Endothelial cell of umbilical vein (primary cell): ENCODE data around the gene RGPD8.

ENCODE experiments used
- CTCF ChIP-seq, 2 donors: IDR thresholded peaks; 1 replicate in 1 of 2; 2 replicates in 1 of 2; pipeline ENCODE4 v1.5.1; 2011; ENCODE audit warnings: low read length in 2 of 2, mild to moderate bottlenecking in 2 of 2, moderate library complexity in 2 of 2, control low read depth in 1 of 2, inconsistent platforms in 1 of 2, low read depth in 1 of 2; ENCODE audit not compliant: insufficient read depth in 1 of 2; ENCODE audit errors: extremely low read depth in 1 of 2
- EZH2 ChIP-seq: IDR thresholded peaks from 2 replicates; pipeline ENCODE4 v1.6.1; 2012; ENCODE audit warnings: borderline replicate concordance, low read depth, mild to moderate bottlenecking, moderate library complexity, low read length, inconsistent platforms; ENCODE audit not compliant: severe bottlenecking
- FOS ChIP-seq: IDR thresholded peaks from 2 replicates; pipeline ENCODE4 v1.6.1; 2011; ENCODE audit warnings: mild to moderate bottlenecking, low read length, moderate library complexity, borderline replicate concordance; ENCODE audit not compliant: insufficient read depth
- JUN ChIP-seq: IDR thresholded peaks from 2 replicates; pipeline ENCODE4 v1.6.1; 2011; ENCODE audit warnings: borderline replicate concordance, low read depth; ENCODE audit not compliant: insufficient read length, insufficient read depth
- MAX ChIP-seq: IDR thresholded peaks from 2 replicates; pipeline ENCODE4 v1.6.1; 2011; ENCODE audit not compliant: insufficient read depth, insufficient read length
- MYC ChIP-seq: IDR thresholded peaks from one replicate; pipeline ENCODE4 v1.6.1; 2011; ENCODE audit warnings: mild to moderate bottlenecking, low read depth, low read length
- POLR2A ChIP-seq: IDR thresholded peaks from 2 replicates; pipeline ENCODE4 v1.6.1; 2012; ENCODE audit warnings: low read depth, mild to moderate bottlenecking, control low read depth, low read length
- POLR2AphosphoS5 ChIP-seq: IDR thresholded peaks from 2 replicates; pipeline ENCODE4 v1.6.1; 2012; ENCODE audit warnings: low read depth, mild to moderate bottlenecking, control low read depth, low read length, moderate library complexity; ENCODE audit not compliant: insufficient read depth

- TF ChIP-seq JUN = no peak
- no peak for TF ChIP-seq CTCF (IDR thresholded peaks at IDR 0.05; ENCODE audit: extremely low read depth in 1 of 2, insufficient read depth in 1 of 2, low read depth in 1 of 2, low read length in 2 of 2)
- no peak for TF ChIP-seq POLR2A
- no peak for TF ChIP-seq EZH2
- no peak for TF ChIP-seq POLR2AphosphoS5
- no peak for TF ChIP-seq MYC
- TF ChIP-seq MAX = no peak
- TF ChIP-seq FOS = no peak
These were observed 16.4 kb upstream of the RGPD8 start for GRCh38 chr2:112449854-112450253.
